Peyer's patch (tissue), 4 donors: ENCODE data around the gene PLEKHM2.

Experiments used
- POLR2A ChIP-seq, 2 donors: fragments of 450-650 bp; IDR thresholded peaks; one replicate each; pipeline ENCODE4 v1.5.1; 2017; ENCODE audit warnings: antibody characterized with exemption in 2 of 2, mild to moderate bottlenecking in 2 of 2, moderate library complexity in 2 of 2
- TF ChIP-seq, protein P1 (sequence below), 6 experiments: fragments of 450-650 bp in 4 of 6; fragments of 200-600 bp in 2 of 6; sonication (generic) in 1 of 6; IDR thresholded peaks; one replicate each; pipeline ENCODE4 v1.5.1; 2017 to 2019; ENCODE audit warnings: antibody characterized with exemption in 6 of 6, mild to moderate bottlenecking in 3 of 6, moderate library complexity in 1 of 6

GRCh38 chr1:15764890-15765289, 80.8 kb downstream of the PLEKHM2 start:
- TF ChIP-seq POLR2A (IDR thresholded peaks at IDR 0.05), result no peak
- TF ChIP-seq, protein P1, sequence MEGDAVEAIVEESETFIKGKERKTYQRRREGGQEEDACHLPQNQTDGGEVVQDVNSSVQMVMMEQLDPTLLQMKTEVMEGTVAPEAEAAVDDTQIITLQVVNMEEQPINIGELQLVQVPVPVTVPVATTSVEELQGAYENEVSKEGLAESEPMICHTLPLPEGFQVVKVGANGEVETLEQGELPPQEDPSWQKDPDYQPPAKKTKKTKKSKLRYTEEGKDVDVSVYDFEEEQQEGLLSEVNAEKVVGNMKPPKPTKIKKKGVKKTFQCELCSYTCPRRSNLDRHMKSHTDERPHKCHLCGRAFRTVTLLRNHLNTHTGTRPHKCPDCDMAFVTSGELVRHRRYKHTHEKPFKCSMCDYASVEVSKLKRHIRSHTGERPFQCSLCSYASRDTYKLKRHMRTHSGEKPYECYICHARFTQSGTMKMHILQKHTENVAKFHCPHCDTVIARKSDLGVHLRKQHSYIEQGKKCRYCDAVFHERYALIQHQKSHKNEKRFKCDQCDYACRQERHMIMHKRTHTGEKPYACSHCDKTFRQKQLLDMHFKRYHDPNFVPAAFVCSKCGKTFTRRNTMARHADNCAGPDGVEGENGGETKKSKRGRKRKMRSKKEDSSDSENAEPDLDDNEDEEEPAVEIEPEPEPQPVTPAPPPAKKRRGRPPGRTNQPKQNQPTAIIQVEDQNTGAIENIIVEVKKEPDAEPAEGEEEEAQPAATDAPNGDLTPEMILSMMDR (IDR thresholded peaks at IDR 0.05), result no peak
